GM13977 (cell line): ENCODE measurements around the gene GSN.

Source experiments
- DNase-seq: peaks from one replicate; pipeline ENCODE4 v3.0.0; 2012; ENCODE audit warnings: low spot score
- in situ Hi-C: fragments of 300-500 bp; cut with MboI; formaldehyde crosslinking; loops from one replicate; pipeline ENCODE4 v1.12.0; 2022; ENCODE audit warnings: low sequenced_read_pairs, low pct_unique_long_range_greater_than_20kb, mixed read lengths, inconsistent platforms; ENCODE audit not compliant: unreplicated experiment
- TF ChIP-seq, protein P1 (sequence below): IDR thresholded peaks from 2 replicates; pipeline ENCODE4 v1.5.1; 2012; ENCODE audit warnings: mild to moderate bottlenecking, control low read depth; ENCODE audit not compliant: insufficient read depth; ENCODE audit errors: extremely low read depth, missing control alignments

The GSN gene

DNA sequence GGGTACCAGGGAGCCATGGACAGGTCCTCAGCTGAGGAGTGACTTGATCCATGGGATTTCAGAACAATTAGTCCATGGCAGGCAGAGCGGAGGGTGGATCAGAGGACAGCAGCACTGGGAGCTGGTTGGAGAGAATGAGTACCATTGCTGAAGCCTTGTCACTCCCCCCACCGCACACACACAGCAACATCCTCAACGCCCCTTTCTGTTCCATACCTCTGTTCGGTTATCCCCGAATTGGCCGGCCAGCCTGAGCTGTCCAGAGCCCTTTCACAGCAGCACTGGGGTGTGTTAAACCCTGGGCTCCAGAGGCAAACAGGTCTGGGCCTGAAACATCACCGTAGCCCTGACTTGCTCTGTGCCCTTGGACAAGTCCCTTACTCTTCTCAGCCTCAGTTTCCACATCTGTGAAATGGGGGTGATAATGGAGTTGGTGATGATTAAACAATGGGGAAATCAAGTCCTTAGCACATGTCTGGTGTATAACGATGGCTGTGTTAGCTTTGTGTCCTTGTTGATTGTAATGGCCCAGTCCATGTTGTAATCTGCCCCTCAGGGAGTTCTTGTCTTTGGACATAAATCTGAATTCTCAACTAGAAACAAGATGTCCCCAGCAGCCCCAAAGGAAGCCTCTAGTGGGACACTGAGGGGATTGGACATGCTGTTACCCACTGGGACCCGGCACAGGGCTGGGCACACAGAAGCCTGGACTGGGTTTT, 16.9 kb downstream of the GSN start:
- TF ChIP-seq, protein P1, sequence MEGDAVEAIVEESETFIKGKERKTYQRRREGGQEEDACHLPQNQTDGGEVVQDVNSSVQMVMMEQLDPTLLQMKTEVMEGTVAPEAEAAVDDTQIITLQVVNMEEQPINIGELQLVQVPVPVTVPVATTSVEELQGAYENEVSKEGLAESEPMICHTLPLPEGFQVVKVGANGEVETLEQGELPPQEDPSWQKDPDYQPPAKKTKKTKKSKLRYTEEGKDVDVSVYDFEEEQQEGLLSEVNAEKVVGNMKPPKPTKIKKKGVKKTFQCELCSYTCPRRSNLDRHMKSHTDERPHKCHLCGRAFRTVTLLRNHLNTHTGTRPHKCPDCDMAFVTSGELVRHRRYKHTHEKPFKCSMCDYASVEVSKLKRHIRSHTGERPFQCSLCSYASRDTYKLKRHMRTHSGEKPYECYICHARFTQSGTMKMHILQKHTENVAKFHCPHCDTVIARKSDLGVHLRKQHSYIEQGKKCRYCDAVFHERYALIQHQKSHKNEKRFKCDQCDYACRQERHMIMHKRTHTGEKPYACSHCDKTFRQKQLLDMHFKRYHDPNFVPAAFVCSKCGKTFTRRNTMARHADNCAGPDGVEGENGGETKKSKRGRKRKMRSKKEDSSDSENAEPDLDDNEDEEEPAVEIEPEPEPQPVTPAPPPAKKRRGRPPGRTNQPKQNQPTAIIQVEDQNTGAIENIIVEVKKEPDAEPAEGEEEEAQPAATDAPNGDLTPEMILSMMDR = no peak
- DNase-seq = no peak
- in situ Hi-C loops = no loop called here

- no peak for DNase-seq
- in situ Hi-C loops = no loop called here
- TF ChIP-seq, protein P1 = no peak
Measured at GRCh38 chr9:121285835-121286687, 18.1 kb downstream of the GSN start.

DNA sequence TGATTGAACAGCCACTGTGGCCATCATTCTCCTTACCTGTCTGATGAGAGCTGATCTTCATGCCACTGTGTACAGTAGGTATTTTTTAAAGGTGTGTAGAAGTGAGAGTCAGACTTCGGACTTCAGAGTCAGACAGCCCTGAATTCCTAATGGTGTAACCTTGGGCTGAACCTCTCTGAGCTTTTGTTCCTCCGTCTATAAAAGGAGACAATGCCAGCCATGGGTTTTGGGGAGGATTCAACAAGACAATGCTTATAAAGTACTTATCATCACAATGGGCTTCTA, 18.7 kb downstream of the GSN start:
- TF ChIP-seq, protein P1 = no peak
- in situ Hi-C loops = no loop called here
- DNase-seq = no peak

DNA sequence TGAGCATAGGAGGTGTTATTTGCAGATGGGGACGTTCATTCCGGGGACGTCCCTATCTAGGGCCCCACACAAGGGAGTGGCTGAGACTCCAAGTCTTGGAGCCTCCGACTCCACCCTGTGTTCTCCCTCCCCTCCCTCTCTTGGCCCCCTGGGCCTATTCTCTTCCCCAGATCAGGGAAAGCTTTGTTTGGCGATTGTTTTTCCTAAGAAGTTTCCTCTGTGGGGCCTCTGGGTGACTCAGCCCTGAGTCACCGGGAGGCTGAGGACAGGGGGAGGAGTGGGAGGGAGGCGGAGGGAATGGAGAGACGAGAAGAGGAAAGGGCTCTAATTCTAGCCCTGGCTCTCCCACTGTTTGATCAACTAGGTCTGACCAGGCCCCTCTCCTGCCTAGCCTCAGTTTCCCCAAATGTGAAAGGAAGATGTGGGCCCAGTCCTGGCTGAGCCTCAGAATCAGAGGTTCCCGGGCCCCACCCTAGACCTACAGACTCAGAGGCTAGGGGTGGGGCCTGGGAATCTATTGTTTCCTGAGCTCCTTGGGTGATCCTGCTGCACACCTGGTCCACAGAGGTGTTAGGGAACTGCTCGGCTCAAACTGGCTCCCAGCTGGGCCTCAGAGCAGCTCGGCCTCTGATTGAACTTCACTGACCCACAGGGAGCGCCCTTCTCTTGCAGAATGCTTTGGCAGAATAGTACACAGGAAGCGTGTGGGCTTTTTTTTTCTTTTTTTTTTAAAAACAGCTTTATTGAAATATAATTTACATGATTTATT, 19.2 kb downstream of the GSN start:
- in situ Hi-C loops = no loop called here
- TF ChIP-seq, protein P1 = no peak
- DNase-seq = no peak

- TF ChIP-seq, protein P1 = no peak
- DNase-seq = no peak
- in situ Hi-C loops = no loop called here
Measured at GRCh38 chr9:121288673-121289025, 20.7 kb downstream of the GSN start.

DNA sequence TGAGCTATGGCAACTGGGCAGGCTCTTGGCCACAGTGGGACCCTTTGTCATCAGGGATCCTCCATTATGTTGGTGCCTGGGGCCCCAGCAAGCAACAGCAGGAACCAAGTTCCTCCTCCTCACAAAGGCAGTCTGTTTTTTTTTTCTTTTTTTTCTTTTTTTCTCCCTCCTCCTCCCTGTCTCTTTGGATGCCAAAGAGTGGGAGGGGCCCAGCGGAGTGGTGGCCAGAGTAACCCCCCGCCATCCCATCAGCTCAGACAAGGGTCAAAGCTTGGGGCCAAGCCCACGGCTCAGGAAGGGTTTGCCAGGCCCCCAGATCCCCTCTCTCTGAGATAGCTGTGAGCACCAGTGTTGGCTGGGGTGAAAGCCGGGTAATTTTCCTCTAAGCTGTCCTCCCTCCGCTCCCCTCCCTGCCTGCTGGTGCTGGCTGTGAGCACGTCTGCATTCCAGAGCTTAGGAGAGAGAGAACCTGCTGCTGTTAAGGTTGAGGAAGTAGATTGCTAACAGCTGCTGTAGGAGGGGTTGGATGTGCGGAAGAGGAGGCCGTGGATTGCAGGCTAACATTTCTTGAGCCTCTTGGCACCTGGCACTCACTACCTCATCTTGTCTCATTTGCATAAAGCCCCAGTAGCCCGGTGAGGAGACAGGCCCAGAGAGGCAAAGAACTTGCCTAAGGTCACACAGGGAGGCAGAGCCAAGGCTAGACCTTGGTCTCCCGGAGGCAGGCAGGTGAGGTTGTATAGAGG, 21.2 kb downstream of the GSN start:
- DNase-seq = no peak
- TF ChIP-seq, protein P1 = no peak
- in situ Hi-C loops = no loop called here
